ENCODE measurements around the gene SUPT4H1. TPM values are rescaled to one million over a fixed set of nuclear protein-coding genes. Genes with fewer than 3 reads are reported as not detected.

Gene SUPT4H1
- total RNA-seq, 2 experiments from 2014 or later: 85.8 to 91.0 TPM

GRCh38 chr17:58309918-58310259, 42.1 kb downstream of the SUPT4H1 start:
- no peaks in the 10 kb centered on the region for H3K9me3 Mint-ChIP-seq
- H3K4me1 Mint-ChIP-seq: no peaks in the 10 kb centered on the region
- peaks cover 27% of the 10 kb centered on the region for H3K36me3 Mint-ChIP-seq (ENCODE audit: low read depth)
- CTCF ChIA-PET: no interaction called here
- no peaks in the 10 kb centered on the region for H3K27me3 Mint-ChIP-seq
- POLR2A ChIA-PET: interaction anchor here (0.6 to 22.3 kb wide), 4 partner anchors 15 to 42 kb away, joined by 4 to 1460 read pairs (median 132); partner anchors contain the start of genes SUPT4H1 and TSPOAP1
- DNase-seq: no peak
- no peak overlapping the region for H3K4me3 Mint-ChIP-seq
- H3K27ac Mint-ChIP-seq: no peak overlapping the region

- Mint-ChIP-seq H3K4me1 (no peaks in the 10 kb centered on the region), H3K4me3 (no peak overlapping the region), H3K36me3 (ENCODE audit: low read depth) (peaks cover 25% of the 10 kb centered on the region), H3K27me3 (no peaks in the 10 kb centered on the region), H3K9me3 (no peaks in the 10 kb centered on the region), H3K27ac (no peak overlapping the region)
- ChIA-PET POLR2A (interaction anchor here (0.6 to 22.3 kb wide), 5 partner anchors 8 to 43 kb away, joined by 4 to 1460 read pairs (median 13); partner anchors contain the start of genes SUPT4H1 and TSPOAP1), CTCF (interaction anchor here (2.3 kb wide), 1 partner anchor 8 kb away, joined by 13 read pairs; no protein-coding TSS in a partner anchor)
- DNase-seq: no peak
Observed at GRCh38 chr17:58308985-58309917, 42.8 kb downstream of the SUPT4H1 start.

- Mint-ChIP-seq H3K4me1 (no peaks in the 10 kb centered on the region), H3K9me3 (no peaks in the 10 kb centered on the region), H3K4me3 (no peak overlapping the region), H3K27me3 (no peaks in the 10 kb centered on the region), H3K36me3 (ENCODE audit: low read depth) (peaks cover 23% of the 10 kb centered on the region), H3K27ac (no peak overlapping the region)
- CTCF ChIA-PET: interaction anchor here (1.3 to 2.3 kb wide), 2 partner anchors 9 kb away, joined by 4 to 13 read pairs; no protein-coding TSS in a partner anchor
- POLR2A ChIA-PET: interaction anchor here (0.6 to 22.3 kb wide), 4 partner anchors 9 to 31 kb away, joined by 3 to 1460 read pairs (median 133); partner anchors contain the start of gene TSPOAP1
- DNase-seq: no peak
Observed at GRCh38 chr17:58308173-58308984, 43.6 kb downstream of the SUPT4H1 start.

- H3K4me3 Mint-ChIP-seq: no peak overlapping the region
- no peaks in the 10 kb centered on the region for H3K4me1 Mint-ChIP-seq
- H3K27me3 Mint-ChIP-seq: no peaks in the 10 kb centered on the region
- CTCF ChIA-PET: interaction anchor here (1.3 to 2.3 kb wide), 2 partner anchors 8 to 10 kb away, joined by 4 to 13 read pairs; no protein-coding TSS in a partner anchor
- no peak for DNase-seq
- H3K27ac Mint-ChIP-seq: no peak overlapping the region
- POLR2A ChIA-PET: interaction anchor here (0.8 to 22.3 kb wide), 4 partner anchors 10 to 110 kb away, joined by 3 to 1460 read pairs (median 133); partner anchors contain the start of genes RNF43 and TSPOAP1
- no peaks in the 10 kb centered on the region for H3K9me3 Mint-ChIP-seq
- H3K36me3 Mint-ChIP-seq (ENCODE audit: low read depth): peaks cover 20% of the 10 kb centered on the region
Observed at GRCh38 chr17:58307468-58308172, 44.4 kb downstream of the SUPT4H1 start.

- H3K27me3 Mint-ChIP-seq: no peaks in the 10 kb centered on the region
- H3K4me3 Mint-ChIP-seq: no peak overlapping the region
- ChIA-PET CTCF (interaction anchor here (1.5 kb wide), 1 partner anchor 111 kb away, joined by 9 read pairs; the partner anchor contains the start of gene RNF43), POLR2A (interaction anchor here (0.8 to 2.9 kb wide), 4 partner anchors 11 to 38 kb away, joined by 3 to 13 read pairs (median 5); no protein-coding TSS in a partner anchor)
- DNase-seq: no peak
- H3K36me3 Mint-ChIP-seq (ENCODE audit: low read depth): peaks cover 17% of the 10 kb centered on the region
- no peak overlapping the region for H3K27ac Mint-ChIP-seq
- no peaks in the 10 kb centered on the region for H3K4me1 Mint-ChIP-seq
- no peaks in the 10 kb centered on the region for H3K9me3 Mint-ChIP-seq
Observed at GRCh38 chr17:58306131-58306951, 45.7 kb downstream of the SUPT4H1 start.

GRCh38 chr17:58305626-58306025, 46.4 kb downstream of the SUPT4H1 start:
- POLR2A ChIA-PET: interaction anchor here (0.8 to 2.9 kb wide), 6 partner anchors 9 to 39 kb away, joined by 3 to 13 read pairs (median 6); no protein-coding TSS in a partner anchor
- CTCF ChIA-PET: interaction anchor here (1.2 to 2.3 kb wide), 7 partner anchors 9 to 184 kb away, joined by 3 to 16 read pairs (median 6); partner anchors contain the start of gene RNF43

GRCh38 chr17:58304750-58305486, 47.1 kb downstream of the SUPT4H1 start:
- peaks cover under 1% of the 10 kb centered on the region for H3K27me3 Mint-ChIP-seq
- POLR2A ChIA-PET: interaction anchor here (0.6 to 2.9 kb wide), 17 partner anchors 8 to 113 kb away, joined by 3 to 17 read pairs (median 4); partner anchors contain the start of genes RNF43 and SUPT4H1
- DNase-seq: no peak

More at GRCh38 chr17:58305626-58306025, 46.4 kb downstream of the SUPT4H1 start:
- H3K4me1 Mint-ChIP-seq: no peaks in the 10 kb centered on the region
- no peak overlapping the region for H3K27ac Mint-ChIP-seq
- no peak for DNase-seq
- H3K4me3 Mint-ChIP-seq: no peak overlapping the region
- peaks cover 17% of the 10 kb centered on the region for H3K36me3 Mint-ChIP-seq (ENCODE audit: low read depth)
- no peaks in the 10 kb centered on the region for H3K27me3 Mint-ChIP-seq
- no peaks in the 10 kb centered on the region for H3K9me3 Mint-ChIP-seq

GRCh38 chr17:58303971-58304749, 47.8 kb downstream of the SUPT4H1 start:
- H3K27ac Mint-ChIP-seq: no peak overlapping the region
- H3K36me3 Mint-ChIP-seq (ENCODE audit: low read depth): peaks cover 12% of the 10 kb centered on the region
- peaks cover 4% of the 10 kb centered on the region for H3K27me3 Mint-ChIP-seq
- DNase-seq: peak; percentile 69
- no peak overlapping the region for H3K4me3 Mint-ChIP-seq
- no peaks in the 10 kb centered on the region for H3K9me3 Mint-ChIP-seq
- no peaks in the 10 kb centered on the region for H3K4me1 Mint-ChIP-seq
- ChIA-PET CTCF (interaction anchor here (0.6 to 2.4 kb wide), 20 partner anchors 9 to 182 kb away, joined by 3 to 16 read pairs (median 4); partner anchors contain the start of gene RNF43), POLR2A (interaction anchor here (0.7 to 2.9 kb wide), 14 partner anchors 9 to 113 kb away, joined by 3 to 17 read pairs (median 4); partner anchors contain the start of genes RNF43 and SUPT4H1)

More at GRCh38 chr17:58304750-58305486, 47.1 kb downstream of the SUPT4H1 start:
- Mint-ChIP-seq H3K4me3 (no peak overlapping the region), H3K4me1 (no peaks in the 10 kb centered on the region), H3K36me3 (ENCODE audit: low read depth) (peaks cover 16% of the 10 kb centered on the region), H3K9me3 (no peaks in the 10 kb centered on the region), H3K27ac (no peak overlapping the region)
- CTCF ChIA-PET: interaction anchor here (0.7 to 2.3 kb wide), 12 partner anchors 10 to 183 kb away, joined by 3 to 16 read pairs (median 4); partner anchors contain the start of gene RNF43

GRCh38 chr17:58302919-58303585, 48.9 kb downstream of the SUPT4H1 start:
- Mint-ChIP-seq H3K4me3 (no peak overlapping the region), H3K9me3 (no peaks in the 10 kb centered on the region), H3K36me3 (ENCODE audit: low read depth) (peaks cover 10% of the 10 kb centered on the region), H3K4me1 (no peaks in the 10 kb centered on the region), H3K27me3 (peaks cover 12% of the 10 kb centered on the region), H3K27ac (no peak overlapping the region)
- no peak for DNase-seq
- ChIA-PET POLR2A (interaction anchor here (1.3 to 2.8 kb wide), 3 partner anchors 23 to 41 kb away, joined by 5 to 17 read pairs (median 8); no protein-coding TSS in a partner anchor), CTCF (interaction anchor here (0.7 to 2.4 kb wide), 5 partner anchors 15 to 145 kb away, joined by 3 to 16 read pairs (median 5); partner anchors contain the start of gene RNF43)
